C4-2B (cell line): Measurements from ENCODE around the gene IL17C.

Source experiments
- ZFX ChIP-seq: fragments of 450-650 bp; IDR thresholded peaks from 2 replicates; pipeline ENCODE4 v1.6.1; 2017
- TF ChIP-seq, protein P1 (sequence below): fragments of 450-650 bp; conservative IDR thresholded peaks from 2 replicates; pipeline ENCODE4 v1.5.1; 2017; ENCODE audit warnings: mild to moderate bottlenecking

- TF ChIP-seq, protein P1, sequence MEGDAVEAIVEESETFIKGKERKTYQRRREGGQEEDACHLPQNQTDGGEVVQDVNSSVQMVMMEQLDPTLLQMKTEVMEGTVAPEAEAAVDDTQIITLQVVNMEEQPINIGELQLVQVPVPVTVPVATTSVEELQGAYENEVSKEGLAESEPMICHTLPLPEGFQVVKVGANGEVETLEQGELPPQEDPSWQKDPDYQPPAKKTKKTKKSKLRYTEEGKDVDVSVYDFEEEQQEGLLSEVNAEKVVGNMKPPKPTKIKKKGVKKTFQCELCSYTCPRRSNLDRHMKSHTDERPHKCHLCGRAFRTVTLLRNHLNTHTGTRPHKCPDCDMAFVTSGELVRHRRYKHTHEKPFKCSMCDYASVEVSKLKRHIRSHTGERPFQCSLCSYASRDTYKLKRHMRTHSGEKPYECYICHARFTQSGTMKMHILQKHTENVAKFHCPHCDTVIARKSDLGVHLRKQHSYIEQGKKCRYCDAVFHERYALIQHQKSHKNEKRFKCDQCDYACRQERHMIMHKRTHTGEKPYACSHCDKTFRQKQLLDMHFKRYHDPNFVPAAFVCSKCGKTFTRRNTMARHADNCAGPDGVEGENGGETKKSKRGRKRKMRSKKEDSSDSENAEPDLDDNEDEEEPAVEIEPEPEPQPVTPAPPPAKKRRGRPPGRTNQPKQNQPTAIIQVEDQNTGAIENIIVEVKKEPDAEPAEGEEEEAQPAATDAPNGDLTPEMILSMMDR: no peak
- TF ChIP-seq ZFX: no peak
Measured at GRCh38 chr16:88631384-88631783, 7.0 kb upstream of the IL17C start.
